ENCODE results near the gene SYT12.
"Not testable (repeated sequence)": the region's sequence is repeated elsewhere in the genome, so short reads cannot be mapped to it uniquely, and the experiment has no call there.

DNA sequence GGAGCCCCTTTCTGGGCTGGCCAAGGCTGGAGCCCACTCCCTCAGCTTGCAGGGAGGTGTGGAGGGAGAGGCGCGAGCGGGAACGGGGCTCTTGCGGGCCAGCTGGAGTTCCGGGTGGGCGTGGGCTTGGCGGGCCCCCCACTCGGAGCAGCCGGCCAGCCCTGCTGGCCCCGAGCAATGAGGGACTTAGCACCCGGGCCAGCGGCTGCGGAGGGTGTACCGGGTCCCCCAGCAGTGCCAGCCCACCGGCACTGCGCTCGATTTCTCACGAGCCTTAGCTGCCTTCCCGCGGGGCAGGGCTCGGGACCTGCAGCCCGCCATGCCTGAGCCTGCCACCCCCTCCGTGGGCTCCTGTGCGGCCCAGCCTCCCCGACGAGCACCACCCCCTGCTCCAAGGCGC lies 34.2 kb upstream of the SYT12 start:
- TF ChIP-seq, protein P1, sequence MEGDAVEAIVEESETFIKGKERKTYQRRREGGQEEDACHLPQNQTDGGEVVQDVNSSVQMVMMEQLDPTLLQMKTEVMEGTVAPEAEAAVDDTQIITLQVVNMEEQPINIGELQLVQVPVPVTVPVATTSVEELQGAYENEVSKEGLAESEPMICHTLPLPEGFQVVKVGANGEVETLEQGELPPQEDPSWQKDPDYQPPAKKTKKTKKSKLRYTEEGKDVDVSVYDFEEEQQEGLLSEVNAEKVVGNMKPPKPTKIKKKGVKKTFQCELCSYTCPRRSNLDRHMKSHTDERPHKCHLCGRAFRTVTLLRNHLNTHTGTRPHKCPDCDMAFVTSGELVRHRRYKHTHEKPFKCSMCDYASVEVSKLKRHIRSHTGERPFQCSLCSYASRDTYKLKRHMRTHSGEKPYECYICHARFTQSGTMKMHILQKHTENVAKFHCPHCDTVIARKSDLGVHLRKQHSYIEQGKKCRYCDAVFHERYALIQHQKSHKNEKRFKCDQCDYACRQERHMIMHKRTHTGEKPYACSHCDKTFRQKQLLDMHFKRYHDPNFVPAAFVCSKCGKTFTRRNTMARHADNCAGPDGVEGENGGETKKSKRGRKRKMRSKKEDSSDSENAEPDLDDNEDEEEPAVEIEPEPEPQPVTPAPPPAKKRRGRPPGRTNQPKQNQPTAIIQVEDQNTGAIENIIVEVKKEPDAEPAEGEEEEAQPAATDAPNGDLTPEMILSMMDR (IDR thresholded peaks at IDR 0.05), result not testable (repeated sequence)
- TF ChIP-seq EZH2 (IDR thresholded peaks at IDR 0.05), result not testable (repeated sequence)

Measured in neural progenitor cell (in vitro differentiated cells).